NCI-H1436 treated with DMSO at 0.1 percent for 48 hours (cell line): Measurements from ENCODE around the gene TMA7B.
"Not testable (repeated sequence)": the region's sequence is repeated elsewhere in the genome, so short reads cannot be mapped to it uniquely, and the experiment has no call there.

Experiments used
- DNase-seq: peaks from one replicate; lab custom pipeline; 2025; lab: John Stamatoyannopoulos, UW

TMA7B gene

GRCh38 chr22:39983346-39983745, 23.1 kb downstream of the TMA7B start:
- no peak for DNase-seq

GRCh38 chr22:39984006-39984405, 23.8 kb downstream of the TMA7B start:
- DNase-seq = no peak

- DNase-seq = no peak
Measured at GRCh38 chr22:39984746-39985145, 24.5 kb downstream of the TMA7B start.

GRCh38 chr22:39985383-39986035, 25.3 kb downstream of the TMA7B start:
- DNase-seq = no peak

- DNase-seq = no peak
Measured at GRCh38 chr22:39988386-39989114, 28.4 kb downstream of the TMA7B start.

GRCh38 chr22:39989633-39990032, 29.4 kb downstream of the TMA7B start:
- DNase-seq = no peak

GRCh38 chr22:39990686-39991085, 30.5 kb downstream of the TMA7B start:
- no peak for DNase-seq

DNA sequence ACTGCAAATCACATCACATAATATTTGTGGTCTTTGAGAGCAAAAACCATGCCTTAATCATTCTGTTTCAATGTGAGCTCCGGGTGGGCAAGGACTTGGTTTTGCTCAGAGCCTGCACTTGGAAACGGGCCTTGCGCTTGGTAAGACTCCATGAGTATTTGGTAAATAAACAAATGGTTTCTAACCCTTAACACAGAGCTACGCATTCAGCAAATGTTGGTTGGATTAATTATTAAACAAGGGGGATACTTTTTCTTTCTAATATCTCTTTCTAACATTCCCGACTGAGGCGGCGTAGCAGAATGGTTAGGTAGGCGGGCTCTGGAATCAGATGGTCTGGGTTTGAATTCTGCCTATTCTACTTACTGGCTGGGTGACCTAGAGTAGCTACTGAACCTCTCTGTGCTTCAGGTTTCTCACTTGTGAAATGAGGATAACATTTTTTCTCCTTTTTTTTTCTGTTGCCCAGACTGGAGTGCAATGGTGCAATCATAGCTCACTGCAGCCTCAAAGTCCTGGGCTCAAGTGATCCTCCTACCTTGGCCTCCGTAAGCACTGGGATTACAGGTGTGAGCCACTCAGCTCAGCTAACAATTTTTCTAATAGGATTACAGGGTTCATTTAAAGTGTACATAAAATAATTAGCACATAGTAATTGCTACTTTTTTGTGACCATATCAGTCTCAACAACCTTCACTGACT, 31.1 kb downstream of the TMA7B start:
- DNase-seq = no peak

DNA sequence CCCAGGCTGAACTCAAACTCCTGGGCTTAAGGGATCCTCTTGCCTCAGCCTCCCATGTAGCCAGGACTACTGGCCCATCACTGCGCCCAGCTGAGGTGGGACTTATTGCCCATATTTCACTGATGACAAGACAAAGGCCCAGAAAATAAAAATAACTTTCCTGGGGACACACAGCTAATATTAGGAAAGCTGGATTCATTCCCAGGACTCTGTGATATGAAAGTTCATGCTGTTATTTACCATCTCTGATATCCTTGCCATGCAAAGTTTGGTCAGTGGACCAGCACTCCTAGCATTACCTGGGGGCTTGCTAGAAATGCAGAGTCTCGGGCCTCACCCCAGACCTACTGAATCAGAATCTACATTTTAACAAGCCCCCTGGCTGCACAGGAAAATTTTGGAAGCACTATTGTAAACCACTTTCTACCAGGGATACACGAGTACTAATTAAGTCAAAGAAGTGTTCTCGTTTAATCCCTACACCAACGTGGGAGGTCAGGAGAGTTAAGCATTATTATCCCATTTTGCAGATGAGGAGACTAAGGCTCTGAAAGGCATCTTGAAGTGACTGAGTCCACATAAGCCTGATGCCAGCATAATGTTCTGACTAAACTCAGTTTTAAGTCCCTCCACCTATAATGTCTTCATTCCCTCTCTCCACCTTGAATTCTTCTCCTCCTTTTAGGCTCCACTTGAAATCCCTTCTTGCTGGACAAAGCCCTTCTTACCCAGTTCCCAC, 32.1 kb downstream of the TMA7B start:
- DNase-seq = no peak

DNA sequence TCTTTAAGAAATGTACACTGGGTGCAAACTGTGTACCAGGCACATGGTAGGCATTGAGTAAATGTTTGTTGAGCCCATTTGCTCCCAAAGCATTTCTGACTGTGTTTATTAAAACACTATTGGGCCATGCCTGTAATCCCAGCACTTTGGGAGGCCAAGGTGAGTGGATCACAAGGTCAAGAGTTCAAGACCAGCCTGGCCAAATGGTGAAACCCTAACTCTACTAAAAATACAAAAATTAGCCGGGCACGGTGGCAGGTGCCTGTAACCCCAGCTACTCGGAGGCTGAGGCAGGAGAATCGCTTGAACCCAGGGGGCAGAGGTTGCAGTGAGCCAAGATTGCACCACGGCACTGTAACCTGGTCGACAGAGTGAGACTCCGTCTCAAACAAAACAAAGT, 32.7 kb downstream of the TMA7B start:
- not testable (repeated sequence) for DNase-seq

DNA sequence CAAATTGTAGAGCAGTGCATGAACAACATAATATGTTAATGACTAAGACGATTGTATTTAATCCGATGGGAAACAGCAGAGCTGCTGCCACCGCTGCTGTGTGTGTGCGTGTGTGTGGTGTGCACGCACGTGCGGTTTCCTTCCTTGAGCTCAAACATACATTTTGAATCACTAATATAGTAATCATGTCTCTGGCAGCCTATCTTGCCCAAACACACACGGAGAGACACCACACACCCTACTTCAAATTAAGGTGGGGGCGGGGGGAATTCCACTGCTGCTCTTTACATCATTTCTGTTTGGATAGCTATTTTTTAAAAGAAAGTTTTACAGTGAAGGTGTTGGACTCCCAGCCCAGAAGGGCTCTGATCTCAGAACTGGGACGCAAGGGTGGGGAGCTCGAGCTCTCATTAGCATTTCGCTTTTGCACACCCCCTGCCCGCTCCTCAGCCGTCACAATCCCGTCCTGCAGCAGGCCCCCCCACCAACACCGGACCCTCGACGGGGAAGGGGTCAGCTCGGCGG, 33.9 kb downstream of the TMA7B start:
- DNase-seq = no peak

DNA sequence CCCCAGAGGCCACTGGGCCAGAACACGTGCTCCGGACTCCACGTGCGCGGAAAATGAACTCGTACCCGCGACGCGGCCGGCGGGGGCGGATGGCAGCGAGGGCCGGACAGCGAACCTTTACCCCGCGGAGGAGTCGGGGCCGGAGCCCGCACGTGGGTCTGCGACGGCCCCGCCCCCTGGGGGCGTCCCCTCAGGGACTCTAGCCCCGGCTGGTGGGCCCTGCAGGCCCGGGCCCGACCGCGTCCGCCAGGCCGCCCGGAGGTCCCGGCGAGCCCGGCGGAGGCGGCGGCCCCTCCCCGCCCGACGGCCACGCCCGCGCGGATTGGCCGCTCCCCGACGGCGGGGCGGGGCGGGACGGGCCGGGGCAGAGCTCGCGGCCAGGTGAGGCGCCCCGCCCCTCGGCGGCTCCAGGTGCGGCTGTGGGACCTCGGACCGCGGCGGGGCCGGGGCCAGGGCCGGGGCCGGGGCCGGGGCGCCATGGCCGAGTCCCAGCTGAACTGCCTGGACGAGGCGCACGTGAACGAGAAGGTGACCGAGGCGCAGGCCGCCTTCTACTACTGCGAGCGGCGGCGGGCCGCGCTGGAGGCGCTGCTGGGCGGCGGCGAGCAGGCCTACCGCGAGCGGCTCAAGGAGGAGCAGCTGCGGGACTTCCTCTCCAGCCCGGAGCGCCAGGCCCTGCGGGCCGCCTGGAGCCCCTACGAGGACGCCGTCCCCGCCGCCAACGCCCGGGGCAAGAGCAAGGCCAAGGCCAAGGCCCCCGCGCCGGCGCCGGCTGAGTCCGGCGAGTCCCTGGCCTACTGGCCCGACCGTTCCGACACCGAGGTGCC, 34.6 kb downstream of the TMA7B start, which contains the start of gene FAM83F:
FAM83F (plus strand) TSS at position 389 of the 827 bp plus-strand sequence; CDS start at position 478, 89 bp downstream.
- DNase-seq = no peak

GRCh38 chr22:39995393-39996252, 35.4 kb downstream of the TMA7B start:
- DNase-seq = no peak

DNA sequence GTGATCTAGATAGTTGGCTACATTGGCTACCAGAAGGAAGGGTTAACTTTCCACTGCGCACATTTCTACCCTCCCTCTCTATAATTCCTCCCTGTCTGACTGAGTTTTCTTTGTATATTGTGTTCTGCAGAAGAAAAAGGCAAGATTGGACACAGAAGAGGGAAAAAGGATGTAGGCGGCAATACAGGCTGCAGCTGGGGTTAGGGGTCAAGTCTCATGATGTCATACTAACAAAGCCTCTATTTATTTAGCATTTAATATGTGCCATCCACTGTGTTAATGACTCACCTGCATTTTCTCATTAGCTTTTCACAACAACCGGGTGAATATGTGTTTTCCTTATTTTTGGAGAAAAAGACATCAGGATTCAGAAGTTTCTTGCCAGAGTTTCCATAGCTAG, 36.5 kb downstream of the TMA7B start:
- no peak for DNase-seq

- DNase-seq = no peak
Measured at GRCh38 chr22:39997421-39997820, 37.2 kb downstream of the TMA7B start.

DNA sequence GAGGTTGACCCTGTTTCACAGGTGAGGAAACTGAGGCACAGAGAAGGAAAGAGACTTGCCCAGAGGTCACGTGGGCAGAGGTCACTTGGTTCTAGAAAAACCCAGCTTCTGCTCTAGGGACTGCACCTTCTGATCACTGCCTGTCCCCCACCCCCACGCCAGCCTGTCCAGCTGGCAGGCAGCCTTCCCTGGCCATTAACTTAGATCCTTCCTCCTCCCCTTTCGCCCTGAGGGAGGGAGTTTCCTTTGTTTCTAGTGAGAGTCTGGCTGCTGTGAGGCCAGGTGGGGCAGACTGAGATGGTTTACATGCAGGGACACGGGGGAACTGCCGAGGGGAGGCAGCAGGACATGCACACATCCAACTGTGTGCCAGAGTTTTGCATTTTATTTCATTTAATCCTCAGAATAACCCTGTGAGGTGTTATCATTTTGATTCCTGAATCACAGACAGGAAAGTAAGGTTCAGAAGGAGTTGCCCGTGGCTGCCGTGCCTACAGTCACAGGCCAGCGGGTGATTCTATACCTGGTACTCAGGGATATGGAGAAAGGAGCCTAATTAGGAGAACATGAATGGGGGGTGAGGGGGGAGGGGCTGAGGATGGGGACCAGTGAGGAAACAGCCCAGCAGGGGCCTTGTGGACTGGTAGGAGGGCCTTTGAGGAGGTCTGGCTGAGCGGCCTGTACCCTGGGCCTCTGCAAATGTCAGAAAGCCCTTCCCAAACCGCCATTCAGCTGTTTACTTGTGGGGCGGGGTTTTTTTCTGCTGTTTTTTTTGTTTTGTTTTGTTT, 37.9 kb downstream of the TMA7B start:
- DNase-seq = no peak

DNA sequence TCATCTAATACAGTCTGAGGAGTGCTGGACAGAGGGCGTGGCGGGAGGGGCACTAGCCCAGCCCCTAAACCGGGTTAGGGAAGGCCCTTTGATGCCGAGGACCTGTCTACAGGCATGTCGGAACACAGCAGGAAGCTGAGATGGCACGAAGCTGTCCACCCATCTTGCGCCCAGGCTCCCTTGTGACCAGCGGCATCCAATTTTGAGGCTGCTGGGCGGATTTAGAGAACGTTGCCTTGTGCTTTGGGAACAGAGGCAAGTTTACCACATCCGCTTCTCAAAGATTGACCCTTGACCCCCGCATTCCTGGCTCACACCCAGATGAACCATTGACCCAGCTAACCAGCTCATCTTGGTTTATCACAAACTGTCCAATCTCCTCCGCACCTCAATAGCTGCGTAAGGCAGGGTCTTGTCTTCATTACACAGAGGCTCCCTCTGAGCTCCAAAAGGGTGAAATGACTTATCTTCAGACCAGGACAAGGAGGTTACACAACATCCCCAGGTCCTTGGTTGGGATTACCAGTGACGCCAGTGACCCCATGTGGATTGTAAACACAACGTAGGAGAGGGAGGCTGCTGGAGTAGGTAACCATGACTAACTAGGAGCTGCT, 39.1 kb downstream of the TMA7B start:
- DNase-seq = no peak

DNA sequence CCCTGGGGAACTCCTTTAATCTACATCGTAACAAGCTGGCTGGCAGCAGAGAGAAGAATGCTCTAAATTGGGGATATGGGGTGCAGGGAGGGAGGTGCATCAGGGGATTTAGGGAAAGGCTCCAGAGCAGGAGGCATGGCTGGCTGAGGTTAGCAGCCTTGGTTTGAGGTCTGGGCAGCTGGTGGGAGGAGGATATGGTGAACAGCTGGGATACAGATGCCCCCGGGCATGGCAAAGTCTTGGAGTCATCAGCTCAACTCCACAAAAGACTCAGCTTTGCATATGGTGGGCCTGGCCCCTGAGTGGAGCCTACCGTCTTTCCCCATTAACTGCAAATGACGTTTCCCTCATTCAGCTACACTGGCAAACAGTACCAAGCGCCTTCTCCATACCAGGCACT, 40.0 kb downstream of the TMA7B start:
- DNase-seq = no peak

GRCh38 chr22:40001106-40001505, 40.9 kb downstream of the TMA7B start:
- DNase-seq = no peak
